ENCODE data around the gene LGMN.
"Not testable (repeated sequence)": the region's sequence is repeated elsewhere in the genome, so short reads cannot be mapped to it uniquely, and the experiment has no call there.

The LGMN gene

GRCh38 chr14:92692822-92693226 lies 55.6 kb downstream of the LGMN start:
- DNase-seq: no peak

DNA sequence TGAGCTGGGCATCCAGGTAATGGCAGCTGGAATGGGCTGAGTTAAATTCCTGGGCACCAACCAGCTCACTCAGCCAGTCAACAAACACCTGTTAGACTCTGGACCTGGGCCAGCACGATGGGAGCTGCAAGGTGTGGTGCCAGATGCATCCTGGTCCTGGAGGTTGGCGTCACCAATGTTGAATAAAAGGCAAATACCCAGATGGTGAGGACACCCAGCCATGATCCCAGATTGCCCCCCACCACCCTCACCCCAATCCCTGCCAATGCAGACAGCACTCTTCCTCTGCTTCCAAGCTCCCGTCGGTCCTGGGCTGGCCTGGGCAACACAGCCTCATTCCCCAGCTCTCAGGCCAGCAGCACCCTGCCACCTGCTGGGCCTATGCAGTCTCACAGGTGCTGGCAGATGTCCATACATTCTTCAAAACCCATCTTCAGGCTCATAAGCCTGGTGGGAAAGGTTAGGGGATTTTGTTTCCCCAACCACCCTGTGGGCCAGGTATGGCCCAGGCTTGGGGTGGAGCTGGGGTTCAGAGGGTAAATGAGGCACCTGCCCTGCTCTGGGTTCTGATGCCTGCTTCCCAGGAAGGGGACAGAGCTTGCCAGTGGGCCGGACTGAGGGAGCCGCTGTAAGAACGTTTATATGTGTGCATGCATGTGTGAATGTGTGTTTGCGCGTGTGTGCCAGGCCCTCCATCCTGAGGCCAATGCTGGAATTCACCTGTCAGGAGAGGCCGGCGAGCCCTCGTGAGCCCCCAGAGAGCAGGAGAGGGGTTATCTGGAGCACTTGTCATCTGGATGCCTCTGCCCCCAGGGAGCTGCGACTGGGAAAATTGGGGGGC lies 58.0 kb downstream of the LGMN start:
- no peak for DNase-seq

GRCh38 chr14:92688434-92689375 lies 59.7 kb downstream of the LGMN start:
- DNase-seq: no peak

DNA sequence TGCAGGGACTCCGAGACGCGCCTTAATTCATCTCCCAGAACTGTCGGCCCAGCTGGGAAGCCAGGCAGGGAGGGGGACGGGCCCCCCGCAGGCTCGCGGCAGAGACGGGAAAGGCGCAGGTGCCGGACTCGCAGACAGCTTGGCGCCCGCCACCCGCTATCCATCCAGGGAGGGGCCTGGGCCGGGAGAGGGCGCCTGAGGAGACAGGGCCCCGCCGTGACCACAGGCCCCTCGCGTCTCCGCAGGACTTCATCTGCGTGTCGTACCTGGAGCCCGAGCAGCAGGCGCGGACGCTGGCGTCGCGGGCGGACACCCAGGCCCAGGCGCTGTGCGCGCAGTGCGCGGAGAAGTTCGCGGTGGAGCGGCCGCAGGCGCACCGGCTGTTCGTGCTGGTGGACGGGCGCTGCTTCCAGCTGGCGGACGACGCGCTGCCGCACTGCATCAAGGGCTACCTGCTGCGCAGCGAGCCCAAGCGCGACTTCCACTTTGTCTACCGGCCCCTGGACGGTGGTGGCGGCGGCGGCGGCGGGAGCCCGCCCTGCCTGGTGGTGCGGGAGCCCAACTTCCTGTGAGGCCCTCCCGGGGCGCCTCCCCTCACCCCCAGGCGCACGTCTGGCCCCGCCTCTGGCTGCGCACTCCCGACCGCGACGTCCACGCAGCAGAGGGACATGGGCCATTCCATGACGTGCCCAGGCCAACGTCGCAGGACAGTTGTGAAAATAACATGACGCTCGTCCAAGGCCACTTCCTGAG lies 60.6 kb downstream of the LGMN start:
- DNase-seq: no peak

- peak; percentile 58 for DNase-seq
These were observed 61.5 kb downstream of the LGMN start for GRCh38 chr14:92686900-92687427.

DNA sequence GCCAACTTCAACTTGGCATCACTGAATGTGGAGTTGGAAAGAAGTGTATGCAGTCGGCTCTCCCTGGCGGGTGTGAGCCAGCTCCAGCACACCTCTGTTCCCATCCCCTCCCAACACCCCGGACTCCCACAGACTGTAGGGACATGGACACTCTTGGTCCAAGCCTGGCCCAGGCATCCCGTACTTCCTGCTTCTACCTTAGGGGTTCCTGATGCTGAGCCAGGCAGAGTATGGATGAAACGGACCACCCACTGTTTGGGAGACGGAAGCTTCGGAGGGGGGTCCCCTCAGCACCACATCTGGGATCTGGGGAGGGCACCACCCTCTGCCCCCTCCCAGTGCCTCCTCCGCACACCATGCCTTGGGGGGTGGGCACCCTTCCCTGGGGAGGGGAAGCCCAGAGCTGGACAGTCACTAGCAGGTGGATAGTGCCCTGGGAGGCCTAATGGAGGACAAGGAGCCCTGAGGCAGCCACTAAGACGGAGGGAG lies 62.0 kb downstream of the LGMN start:
- no peak for DNase-seq

GRCh38 chr14:92685784-92686355 lies 62.6 kb downstream of the LGMN start:
- DNase-seq: no peak

- no peak for DNase-seq
These were observed 63.4 kb downstream of the LGMN start for GRCh38 chr14:92684801-92685560.

GRCh38 chr14:92683041-92683440 lies 65.4 kb downstream of the LGMN start:
- DNase-seq: no peak

- DNase-seq: peak; percentile 55
These were observed 67.4 kb downstream of the LGMN start for GRCh38 chr14:92680781-92681650.

DNA sequence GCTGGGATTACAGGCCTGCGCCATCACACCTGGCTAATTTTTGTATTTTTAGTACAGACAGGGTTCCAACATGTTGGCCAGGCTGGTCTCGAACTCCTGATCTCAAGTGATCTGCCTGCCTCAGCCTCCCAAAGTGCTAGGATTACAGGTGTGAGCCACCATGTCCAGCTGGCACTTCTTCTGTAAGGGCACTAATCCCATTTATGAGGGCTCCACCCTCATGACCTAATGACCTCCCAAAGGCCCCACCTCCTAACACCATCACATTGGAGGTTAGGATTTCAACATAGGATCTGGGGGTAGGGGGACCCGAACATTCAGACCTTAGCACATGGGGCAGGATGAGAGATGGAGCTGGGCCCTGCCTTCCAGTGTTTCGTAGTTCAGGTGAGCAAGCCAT lies 68.1 kb downstream of the LGMN start:
- not testable (repeated sequence) for DNase-seq

DNA sequence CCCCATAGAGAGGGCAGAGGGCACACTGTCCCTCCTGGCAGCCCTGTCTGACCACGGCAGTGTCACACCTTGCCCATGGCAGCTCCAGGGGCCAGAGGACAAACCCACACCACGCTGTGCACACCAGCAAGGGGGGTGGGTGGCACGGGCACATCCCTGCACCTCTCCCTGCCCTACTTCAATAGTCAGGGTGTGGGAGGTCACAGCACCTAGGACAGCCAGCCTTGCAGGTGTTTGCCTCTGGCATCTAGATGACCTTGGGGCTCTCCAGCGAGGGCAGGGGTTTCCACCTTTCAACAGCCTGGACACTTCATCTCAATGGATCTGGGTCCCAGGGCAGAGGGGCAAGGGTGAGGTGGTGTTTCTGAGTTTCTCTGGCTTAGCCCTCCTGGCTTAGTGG lies 69.2 kb downstream of the LGMN start:
- no peak for DNase-seq

GRCh38 chr14:92678766-92679165 lies 69.7 kb downstream of the LGMN start:
- no peak for DNase-seq

GRCh38 chr14:92677955-92678354 lies 70.5 kb downstream of the LGMN start:
- DNase-seq: no peak

DNA sequence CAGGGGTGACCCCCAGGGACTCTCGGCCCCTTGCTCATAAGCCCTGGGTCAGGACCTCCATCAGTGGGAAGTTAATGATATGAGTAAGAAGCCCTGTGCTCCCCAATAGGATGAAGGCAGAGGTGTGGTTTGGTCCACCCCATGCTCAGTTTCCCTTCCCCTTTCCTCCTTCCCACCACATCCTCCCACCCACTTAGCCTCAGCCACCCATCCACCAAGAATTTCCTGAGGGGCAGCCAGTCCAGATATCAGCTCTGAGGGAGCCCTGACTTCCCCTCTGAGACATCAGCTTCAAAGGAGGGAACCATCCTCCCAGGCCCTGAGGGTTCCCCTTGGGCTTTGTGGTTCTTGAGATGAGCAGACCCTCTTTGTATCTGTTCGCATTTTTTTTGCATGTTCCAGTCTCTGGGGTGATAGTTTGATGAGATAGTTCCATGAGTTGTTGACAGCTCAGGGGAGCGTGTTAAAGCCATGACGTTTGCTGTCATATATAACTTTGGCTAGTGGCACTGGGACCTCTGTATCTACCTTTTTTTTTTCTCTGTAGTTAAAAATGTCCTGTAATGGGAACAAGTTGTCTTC lies 71.2 kb downstream of the LGMN start:
- DNase-seq: no peak

DNA sequence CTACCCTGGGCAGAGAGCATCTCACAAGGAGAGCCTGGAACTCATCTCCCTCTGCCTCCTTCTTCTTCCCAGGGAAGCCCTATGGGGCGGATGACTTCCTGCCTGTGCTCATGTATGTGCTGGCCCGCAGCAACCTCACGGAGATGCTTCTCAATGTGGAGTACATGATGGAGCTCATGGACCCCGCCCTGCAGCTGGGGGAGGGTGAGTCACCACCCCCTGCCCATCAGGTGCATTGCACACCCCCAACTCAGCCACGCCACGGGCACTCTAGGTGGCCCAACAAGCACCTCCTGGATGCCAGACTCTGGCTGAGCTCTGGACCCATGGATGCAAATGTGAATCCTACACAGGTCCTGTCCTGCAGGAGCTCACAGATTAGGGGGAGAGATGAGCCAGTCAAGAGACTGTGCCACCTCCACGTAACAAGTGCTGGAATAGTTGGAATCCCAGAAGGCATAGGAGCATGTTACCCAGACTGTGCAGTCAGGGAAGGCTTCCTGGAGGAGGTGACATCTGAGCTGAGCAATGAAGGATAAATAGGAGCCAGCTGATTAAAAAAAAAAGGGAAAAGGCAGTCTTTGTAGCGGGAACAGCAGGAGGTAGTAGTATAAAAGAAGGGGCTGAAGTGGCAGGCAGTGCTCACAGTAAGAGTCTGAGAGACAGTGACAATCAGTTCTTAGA lies 71.9 kb downstream of the LGMN start:
- DNase-seq: no peak

GRCh38 chr14:92675976-92676375 lies 72.5 kb downstream of the LGMN start:
- no peak for DNase-seq

DNA sequence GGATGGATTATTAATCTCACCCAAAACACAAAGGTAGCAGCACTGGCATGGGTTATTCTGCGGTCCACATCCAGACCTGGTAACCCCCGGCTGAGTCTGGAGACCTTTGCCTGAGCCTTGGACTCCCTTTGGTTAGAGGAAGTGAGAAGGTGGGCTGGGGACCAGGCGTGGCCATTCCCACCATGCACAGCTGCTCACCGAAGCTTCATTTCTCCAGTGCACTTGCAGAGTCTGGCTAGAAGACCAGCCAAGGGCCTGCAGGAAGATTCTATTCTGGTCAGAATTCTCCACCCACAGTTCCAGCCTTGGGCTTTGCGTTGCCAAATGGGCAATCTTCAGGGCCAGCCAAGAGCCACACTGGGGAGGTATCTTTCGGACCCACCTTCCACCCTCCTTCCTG lies 73.0 kb downstream of the LGMN start:
- no peak for DNase-seq

DNA sequence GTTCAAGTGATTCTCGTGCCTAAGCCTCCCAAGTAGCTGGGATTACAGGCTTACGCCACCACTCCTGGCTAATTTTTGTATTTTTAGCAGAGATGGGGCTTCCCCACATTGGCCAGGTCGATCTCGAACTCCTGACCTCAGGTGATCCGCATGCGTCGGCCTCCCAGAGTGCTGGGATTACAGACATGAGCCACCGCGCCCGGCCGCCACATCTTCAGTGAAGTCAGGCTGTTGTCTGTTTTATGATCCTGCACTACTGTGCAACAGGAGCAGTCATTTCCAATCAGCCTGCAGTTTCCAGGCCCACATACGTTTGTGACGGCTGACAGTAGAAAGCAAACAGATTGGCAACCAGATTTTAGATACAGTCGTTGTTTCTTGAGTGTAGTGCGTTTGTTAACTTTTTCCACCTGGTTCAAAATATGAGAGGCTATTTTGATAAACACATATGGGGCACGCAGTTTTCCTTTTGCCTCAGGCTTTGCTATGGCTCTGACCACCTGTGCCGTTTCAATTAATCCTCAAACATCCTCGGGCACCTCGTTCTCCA lies 74.8 kb downstream of the LGMN start:
- no peak for DNase-seq

Measured in effector CD4-positive, alpha-beta T cell (primary cell).